Urothelium cell line (cell line): ENCODE results near the gene WDR18.
"Not testable (repeated sequence)": the region's sequence is repeated elsewhere in the genome, so short reads cannot be mapped to it uniquely, and the experiment has no call there.

Source experiments
- DNase-seq: peaks from one replicate; pipeline ENCODE4 v3.0.0; 2011; ENCODE audit warnings: low spot score, mixed read lengths
- FAIRE-seq: peaks from 2 replicates; lab custom pipeline; 2011; peaks lifted over from hg19 to GRCh38; lab: Jason Lieb, UNC

WDR18 gene

GRCh38 chr19:948842-949496 is 35.2 kb upstream of the WDR18 start:
- FAIRE-seq (no peak), DNase-seq (no peak)

GRCh38 chr19:950352-951066 is 33.6 kb upstream of the WDR18 start:
- no peak for DNase-seq
- FAIRE-seq, result no peak

- FAIRE-seq, result no peak
- DNase-seq, result no peak
Observed at GRCh38 chr19:952049-952679, 32.0 kb upstream of the WDR18 start.

GRCh38 chr19:952680-953444 is 31.3 kb upstream of the WDR18 start:
- no peak for FAIRE-seq

GRCh38 chr19:953445-954271 is 30.5 kb upstream of the WDR18 start:
- no peak for DNase-seq
- no peak for FAIRE-seq

More at GRCh38 chr19:952680-953444, 31.3 kb upstream of the WDR18 start:
- no peak for DNase-seq

- DNase-seq, result no peak
- no peak for FAIRE-seq
Observed at GRCh38 chr19:954272-954671, 29.9 kb upstream of the WDR18 start.

- FAIRE-seq, result no peak
- no peak for DNase-seq
Observed at GRCh38 chr19:954672-955494, 29.3 kb upstream of the WDR18 start.

GRCh38 chr19:955803-956765 is 28.1 kb upstream of the WDR18 start:
- no peak for FAIRE-seq
- DNase-seq, result no peak

GRCh38 chr19:956766-957440 is 27.2 kb upstream of the WDR18 start:
- DNase-seq, result peak; percentile 41

GRCh38 chr19:957578-957977 is 26.6 kb upstream of the WDR18 start:
- not testable (repeated sequence) for DNase-seq, FAIRE-seq

More at GRCh38 chr19:956766-957440, 27.2 kb upstream of the WDR18 start:
- no peak for FAIRE-seq

- FAIRE-seq (no peak), DNase-seq (peak; percentile 50)
Observed at GRCh38 chr19:958967-959855, 24.9 kb upstream of the WDR18 start.

- DNase-seq, result no peak
- FAIRE-seq, result no peak
Observed at GRCh38 chr19:960020-960419, 24.1 kb upstream of the WDR18 start.

- FAIRE-seq, result no peak
- DNase-seq, result no peak
Observed at GRCh38 chr19:960601-960938, 23.6 kb upstream of the WDR18 start.

GRCh38 chr19:961866-962620 is 22.1 kb upstream of the WDR18 start:
- no peak for DNase-seq
- FAIRE-seq, result no peak

GRCh38 chr19:962683-963400 is 21.3 kb upstream of the WDR18 start:
- no peak for DNase-seq
- FAIRE-seq, result no peak
